Measurements from ENCODE around the gene EFNA5. TPM values are rescaled to one million over a fixed set of nuclear protein-coding genes. Genes with fewer than 3 reads are reported as not detected.

EFNA5 gene
- total RNA-seq (2022) (45.8 and 51.2 TPM in 2 replicates), Bru-seq, nascent RNA (percentile 94 among the genes with signal in this experiment), BruChase-seq, experiment 1, labeled RNA remaining after a 6-hour chase (percentile 83 among the genes with signal in this experiment), BruChase-seq, experiment 2, labeled RNA remaining after a 2-hour chase (percentile 90 among the genes with signal in this experiment)
- long read RNA-seq, full-length matches to known transcripts: 1 of 18 reads
- long read RNA-seq, partial matches to known transcripts: 0 of 18 reads
- long read RNA-seq, other reads (novel, unspliced or antisense): 17 of 18 reads

DNA sequence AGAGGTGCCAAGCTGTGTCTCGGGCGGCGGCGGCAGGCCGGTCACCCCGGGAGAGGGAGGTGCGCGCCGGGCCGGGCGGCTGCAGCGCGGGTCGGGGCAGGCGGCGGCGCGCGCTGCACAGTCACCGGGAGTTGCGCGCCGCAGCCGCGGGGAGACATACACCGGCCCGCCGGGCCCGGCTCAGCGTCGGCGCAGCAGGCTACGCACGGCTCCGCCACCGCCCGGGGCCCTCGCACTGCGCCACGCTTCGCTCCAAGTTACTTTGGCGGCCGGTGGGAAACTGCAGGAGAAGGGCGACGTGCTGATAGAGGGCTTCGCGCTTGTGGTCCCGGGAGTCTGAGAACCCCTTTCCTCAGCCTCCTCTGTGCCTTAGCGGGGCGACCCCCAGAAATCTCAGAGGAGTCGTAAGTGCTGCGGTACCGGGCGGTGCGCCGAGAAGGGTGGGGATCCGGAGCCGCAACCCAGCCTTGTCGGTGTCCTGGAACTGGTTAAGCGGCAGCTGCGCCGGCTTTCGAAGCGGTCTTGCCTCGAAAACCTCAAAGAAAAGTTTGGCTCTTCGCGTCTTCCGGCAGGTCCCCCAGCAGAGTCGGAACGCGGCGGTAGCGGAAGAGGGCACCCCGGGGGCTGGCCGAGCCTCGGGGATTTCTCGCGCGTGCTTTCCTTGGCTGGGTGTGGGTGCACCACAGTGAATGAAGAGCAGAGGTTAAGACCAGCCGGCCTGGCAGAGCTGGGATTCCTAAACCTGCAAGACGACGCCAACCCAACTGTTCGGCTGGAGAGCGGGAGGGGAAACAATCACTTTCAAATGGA lies at the start of gene EFNA5:
Gene EFNA5, minus strand, starts transcription at position 6 of the 810 bp plus-strand sequence.
- BruUV-seq (replicated peaks): no TSS peak
- POLR2A ChIA-PET: interaction anchor here (0.7 to 6.7 kb wide), 27 partner anchors 8 to 1323 kb away, joined by 3 to 205 read pairs (median 6); no protein-coding TSS in a partner anchor
- CTCF ChIA-PET: interaction anchor here (0.6 to 1.6 kb wide), 11 partner anchors 47 to 1400 kb away, joined by 3 to 8 read pairs (median 3); no protein-coding TSS in a partner anchor
- TF ChIP-seq, protein P1, sequence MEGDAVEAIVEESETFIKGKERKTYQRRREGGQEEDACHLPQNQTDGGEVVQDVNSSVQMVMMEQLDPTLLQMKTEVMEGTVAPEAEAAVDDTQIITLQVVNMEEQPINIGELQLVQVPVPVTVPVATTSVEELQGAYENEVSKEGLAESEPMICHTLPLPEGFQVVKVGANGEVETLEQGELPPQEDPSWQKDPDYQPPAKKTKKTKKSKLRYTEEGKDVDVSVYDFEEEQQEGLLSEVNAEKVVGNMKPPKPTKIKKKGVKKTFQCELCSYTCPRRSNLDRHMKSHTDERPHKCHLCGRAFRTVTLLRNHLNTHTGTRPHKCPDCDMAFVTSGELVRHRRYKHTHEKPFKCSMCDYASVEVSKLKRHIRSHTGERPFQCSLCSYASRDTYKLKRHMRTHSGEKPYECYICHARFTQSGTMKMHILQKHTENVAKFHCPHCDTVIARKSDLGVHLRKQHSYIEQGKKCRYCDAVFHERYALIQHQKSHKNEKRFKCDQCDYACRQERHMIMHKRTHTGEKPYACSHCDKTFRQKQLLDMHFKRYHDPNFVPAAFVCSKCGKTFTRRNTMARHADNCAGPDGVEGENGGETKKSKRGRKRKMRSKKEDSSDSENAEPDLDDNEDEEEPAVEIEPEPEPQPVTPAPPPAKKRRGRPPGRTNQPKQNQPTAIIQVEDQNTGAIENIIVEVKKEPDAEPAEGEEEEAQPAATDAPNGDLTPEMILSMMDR (IDR thresholded peaks at IDR 0.05; ENCODE audit: unreplicated experiment): no peak
- Mint-ChIP-seq H3K9me3 (ENCODE audit: unreplicated experiment) (no peaks in the 10 kb centered on the region), H3K36me3 (ENCODE audit: insufficient read depth, unreplicated experiment) (peaks cover 23% of the 10 kb centered on the region), H3K4me3 (ENCODE audit: unreplicated experiment) (peak within 1 kb of the TSS; percentile 84), H3K4me1 (ENCODE audit: insufficient read depth, unreplicated experiment) (peaks cover 20% of the 10 kb centered on the region), H3K27me3 (ENCODE audit: insufficient read depth, unreplicated experiment) (no peaks in the 10 kb centered on the region), H3K27ac (ENCODE audit: low read depth, unreplicated experiment) (peak within 1 kb of the TSS; percentile 93)
- intact Hi-C loops (cut with micrococcal nuclease): loop anchor here (1.0 to 10.0 kb wide), 5 partner anchors 99 to 1276 kb away; no protein-coding TSS in a partner anchor
- DNase-seq (ENCODE audit: unreplicated experiment): peak; percentile 57

DNA sequence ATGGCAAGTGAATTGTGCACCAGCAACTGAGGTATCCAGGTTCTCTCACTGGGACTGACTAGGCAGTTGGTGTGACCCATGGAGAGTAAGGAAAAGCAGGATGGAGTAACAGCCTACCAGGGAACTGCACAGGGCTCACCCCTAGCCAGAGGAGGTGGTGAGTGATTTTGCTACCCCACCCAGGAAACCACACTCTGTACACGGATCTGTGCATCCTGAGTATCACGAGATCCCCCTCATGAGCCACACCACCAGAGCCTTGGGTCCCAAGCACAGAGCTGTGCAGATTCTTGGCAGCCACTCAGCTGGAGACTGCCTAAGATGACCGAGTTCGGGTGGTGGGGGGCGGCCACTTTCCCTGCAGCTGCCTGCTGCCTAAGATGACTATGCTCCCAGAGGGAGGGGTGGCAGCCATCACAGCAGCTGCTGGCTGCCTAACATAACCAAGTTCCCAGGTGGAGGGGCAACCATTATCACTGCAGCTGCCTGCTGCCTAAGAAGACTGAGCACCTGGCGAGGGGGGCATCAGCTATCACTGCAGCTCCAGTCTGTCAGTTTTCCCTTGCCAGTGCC lies 48.4 kb upstream of the EFNA5 start:
- H3K27me3 Mint-ChIP-seq (ENCODE audit: insufficient read depth, unreplicated experiment): no peaks in the 10 kb centered on the region
- no peak for DNase-seq (ENCODE audit: unreplicated experiment)
- no peak overlapping the region for H3K27ac Mint-ChIP-seq (ENCODE audit: low read depth, unreplicated experiment)
- no TSS peak for BruUV-seq (replicated peaks)
- CTCF ChIA-PET: no interaction called here
- no peak overlapping the region for H3K4me3 Mint-ChIP-seq (ENCODE audit: unreplicated experiment)
- TF ChIP-seq, protein P1 (IDR thresholded peaks at IDR 0.05; ENCODE audit: unreplicated experiment): no peak
- H3K9me3 Mint-ChIP-seq (ENCODE audit: unreplicated experiment): peaks cover 30% of the 10 kb centered on the region
- POLR2A ChIA-PET: no interaction called here
- intact Hi-C loops (cut with micrococcal nuclease): no loop called here
- no peaks in the 10 kb centered on the region for H3K36me3 Mint-ChIP-seq (ENCODE audit: insufficient read depth, unreplicated experiment)
- no peaks in the 10 kb centered on the region for H3K4me1 Mint-ChIP-seq (ENCODE audit: insufficient read depth, unreplicated experiment)

DNA sequence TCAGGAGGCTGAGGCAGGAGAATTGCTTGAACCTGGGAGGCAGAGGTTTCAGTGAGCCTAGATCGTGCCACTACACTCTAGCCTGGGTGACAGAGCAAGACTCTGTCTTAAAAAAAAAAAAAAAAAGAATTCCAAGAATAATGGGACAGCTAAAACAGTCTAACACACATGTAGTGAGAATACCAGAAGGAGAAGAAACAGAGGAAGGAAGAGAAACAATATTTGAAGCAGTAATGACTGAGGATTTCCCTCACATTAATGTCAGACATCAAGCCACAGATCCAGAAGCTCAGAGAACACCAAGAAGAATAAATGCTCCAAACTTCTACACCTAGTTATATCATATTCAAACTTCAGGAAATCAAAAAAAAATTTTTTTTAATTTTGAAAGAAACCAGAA lies 47.1 kb upstream of the EFNA5 start:
- POLR2A ChIA-PET: interaction anchor here (0.6 kb wide), 1 partner anchor 168 kb away, joined by 3 read pairs; no protein-coding TSS in a partner anchor
- Mint-ChIP-seq H3K4me3 (ENCODE audit: unreplicated experiment) (no peak overlapping the region), H3K4me1 (ENCODE audit: insufficient read depth, unreplicated experiment) (no peaks in the 10 kb centered on the region), H3K36me3 (ENCODE audit: insufficient read depth, unreplicated experiment) (no peaks in the 10 kb centered on the region), H3K9me3 (ENCODE audit: unreplicated experiment) (peaks cover 30% of the 10 kb centered on the region), H3K27me3 (ENCODE audit: insufficient read depth, unreplicated experiment) (no peaks in the 10 kb centered on the region), H3K27ac (ENCODE audit: low read depth, unreplicated experiment) (no peak overlapping the region)
- TF ChIP-seq, protein P1 (IDR thresholded peaks at IDR 0.05; ENCODE audit: unreplicated experiment): no peak
- intact Hi-C loops (cut with micrococcal nuclease): no loop called here
- no peak for DNase-seq (ENCODE audit: unreplicated experiment)
- no TSS peak for BruUV-seq (replicated peaks)
- CTCF ChIA-PET: interaction anchor here (0.6 kb wide), 1 partner anchor 257 kb away, joined by 3 read pairs; no protein-coding TSS in a partner anchor

DNA sequence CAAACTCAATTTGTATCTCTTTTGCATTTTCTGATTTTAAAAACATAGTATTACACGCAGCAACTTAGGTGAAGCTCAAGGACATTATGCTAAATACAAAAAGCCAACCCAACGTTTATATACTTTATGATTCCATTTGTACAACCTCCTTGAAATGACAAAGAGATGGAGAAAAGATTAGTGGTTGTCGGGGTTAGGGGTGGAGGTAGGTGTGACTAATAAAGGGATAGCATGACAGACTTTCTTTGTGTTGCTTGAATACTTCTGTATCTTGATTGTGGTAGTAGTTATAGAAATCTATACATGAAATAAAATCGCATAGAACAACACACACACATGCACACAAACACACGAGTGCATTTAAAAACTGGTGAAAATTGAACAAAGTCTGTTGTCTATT lies 42.5 kb upstream of the EFNA5 start:
- no peak for DNase-seq (ENCODE audit: unreplicated experiment)
- no peaks in the 10 kb centered on the region for H3K36me3 Mint-ChIP-seq (ENCODE audit: insufficient read depth, unreplicated experiment)
- no peaks in the 10 kb centered on the region for H3K9me3 Mint-ChIP-seq (ENCODE audit: unreplicated experiment)
- ChIA-PET POLR2A (interaction anchor here (0.7 kb wide), 1 partner anchor 68 kb away, joined by 3 read pairs; no protein-coding TSS in a partner anchor), CTCF (interaction anchor here (0.7 kb wide), 1 partner anchor 346 kb away, joined by 3 read pairs; no protein-coding TSS in a partner anchor)
- BruUV-seq (replicated peaks): no TSS peak
- intact Hi-C loops (cut with micrococcal nuclease): no loop called here
- H3K27ac Mint-ChIP-seq (ENCODE audit: low read depth, unreplicated experiment): no peak overlapping the region
- H3K27me3 Mint-ChIP-seq (ENCODE audit: insufficient read depth, unreplicated experiment): no peaks in the 10 kb centered on the region
- H3K4me3 Mint-ChIP-seq (ENCODE audit: unreplicated experiment): no peak overlapping the region
- no peaks in the 10 kb centered on the region for H3K4me1 Mint-ChIP-seq (ENCODE audit: insufficient read depth, unreplicated experiment)
- TF ChIP-seq, protein P1 (IDR thresholded peaks at IDR 0.05; ENCODE audit: unreplicated experiment): no peak

All from MCF 10A (cell line).